HEK293 (cell line): ENCODE data around the gene CREB5.

ENCODE experiments used
- GLIS1 ChIP-seq: fragments of 450-650 bp; formaldehyde crosslinking; IDR thresholded peaks from 2 replicates; pipeline ENCODE4 v1.5.1; 2016; ENCODE audit warnings: missing biosample characterization, missing genetic modification characterization
- KLF10 ChIP-seq: fragments of 450-650 bp; IDR thresholded peaks from 2 replicates; pipeline ENCODE4 v1.5.1; 2018; ENCODE audit warnings: missing biosample characterization, mild to moderate bottlenecking, missing genetic modification characterization
- KLF9 ChIP-seq: fragments of 450-650 bp; formaldehyde crosslinking; IDR thresholded peaks from 2 replicates; pipeline ENCODE4 v1.5.1; 2016; ENCODE audit warnings: missing biosample characterization, missing genetic modification characterization, low read depth
- MZF1 ChIP-seq: fragments of 450-650 bp; formaldehyde crosslinking; IDR thresholded peaks from 2 replicates; pipeline ENCODE4 v1.5.1; 2017; ENCODE audit warnings: missing biosample characterization, missing genetic modification characterization, borderline replicate concordance
- PRDM1 ChIP-seq: fragments of 450-650 bp; formaldehyde crosslinking; IDR thresholded peaks from 2 replicates; pipeline ENCODE4; 2016; ENCODE audit warnings: missing biosample characterization, missing genetic modification characterization
- REPIN1 ChIP-seq: fragments of 450-650 bp; formaldehyde crosslinking; IDR thresholded peaks from 2 replicates; pipeline ENCODE4 v1.5.1; 2017; ENCODE audit warnings: missing biosample characterization, missing genetic modification characterization, low read depth
- SETDB1 ChIP-seq: IDR thresholded peaks from one replicate; pipeline ENCODE4 v1.6.1; 2017; ENCODE audit warnings: mild to moderate bottlenecking, low read length, moderate library complexity, mixed read lengths; ENCODE audit not compliant: insufficient read length
- ZBTB21 ChIP-seq: fragments of 450-650 bp; formaldehyde crosslinking; IDR thresholded peaks from 2 replicates; pipeline ENCODE4 v1.5.1; 2017; ENCODE audit warnings: missing biosample characterization, missing genetic modification characterization
- ZBTB8A ChIP-seq: fragments of 450-650 bp; formaldehyde crosslinking; IDR thresholded peaks from 2 replicates; pipeline ENCODE4 v1.5.1; 2016; ENCODE audit warnings: missing biosample characterization, missing genetic modification characterization
- ZNF157 ChIP-seq: fragments of 450-650 bp; formaldehyde crosslinking; IDR thresholded peaks from 2 replicates; pipeline ENCODE4 v1.5.1; 2016; ENCODE audit warnings: missing biosample characterization, missing genetic modification characterization
- ZNF16 ChIP-seq: fragments of 450-650 bp; formaldehyde crosslinking; IDR thresholded peaks from 2 replicates; pipeline ENCODE4 v1.5.1; 2016; ENCODE audit warnings: low read depth, missing biosample characterization, missing genetic modification characterization
- ZNF19 ChIP-seq: fragments of 450-650 bp; formaldehyde crosslinking; IDR thresholded peaks from 2 replicates; pipeline ENCODE4; 2016; ENCODE audit warnings: missing biosample characterization, missing genetic modification characterization, low read depth
- ZNF223 ChIP-seq: fragments of 450-650 bp; formaldehyde crosslinking; IDR thresholded peaks from 2 replicates; pipeline ENCODE4 v1.5.1; 2016; ENCODE audit warnings: missing biosample characterization, missing genetic modification characterization
- ZNF23 ChIP-seq: fragments of 450-650 bp; formaldehyde crosslinking; IDR thresholded peaks from 2 replicates; pipeline ENCODE4 v1.5.1; 2016; ENCODE audit warnings: missing biosample characterization, missing genetic modification characterization, borderline replicate concordance
- ZNF274 ChIP-seq, 2 experiments: fragments of 200-500 bp in 1 of 2; fragments of 450-650 bp in 1 of 2; sonication (Bioruptor generic) in 1 of 2; formaldehyde crosslinking in 1 of 2; IDR thresholded peaks; 2 replicates each; pipeline versions ENCODE4 v1.5.1 to v1.6.1; 2014 to 2016; ENCODE audit warnings: borderline replicate concordance in 1 of 2, inconsistent platforms in 1 of 2, low read length in 1 of 2, missing biosample characterization in 1 of 2, missing genetic modification characterization in 1 of 2
- ZNF292 ChIP-seq: fragments of 450-650 bp; formaldehyde crosslinking; IDR thresholded peaks from 2 replicates; pipeline ENCODE4 v1.5.1; 2016; ENCODE audit warnings: low read depth, missing biosample characterization, missing genetic modification characterization, borderline replicate concordance
- ZNF558 ChIP-seq: fragments of 450-650 bp; formaldehyde crosslinking; IDR thresholded peaks from 2 replicates; pipeline ENCODE4 v1.5.1; 2016; ENCODE audit warnings: missing biosample characterization, missing genetic modification characterization
- ZNF585B ChIP-seq: fragments of 450-650 bp; formaldehyde crosslinking; IDR thresholded peaks from 2 replicates; pipeline ENCODE4 v1.5.1; 2016; ENCODE audit warnings: missing biosample characterization, missing genetic modification characterization
- ZNF629 ChIP-seq: fragments of 450-650 bp; formaldehyde crosslinking; IDR thresholded peaks from 2 replicates; pipeline ENCODE4 v1.5.1; 2017; ENCODE audit warnings: missing biosample characterization, missing genetic modification characterization
- ZNF654 ChIP-seq: fragments of 450-650 bp; formaldehyde crosslinking; IDR thresholded peaks from 2 replicates; pipeline ENCODE4 v1.5.1; 2016; ENCODE audit warnings: low read depth, missing biosample characterization, missing genetic modification characterization
- ZNF747 ChIP-seq: fragments of 450-650 bp; formaldehyde crosslinking; IDR thresholded peaks from 2 replicates; pipeline ENCODE4 v1.5.1; 2016; ENCODE audit warnings: missing biosample characterization, missing genetic modification characterization
- ZNF777 ChIP-seq: fragments of 450-650 bp; formaldehyde crosslinking; IDR thresholded peaks from 2 replicates; pipeline ENCODE4 v1.5.1; 2017; ENCODE audit warnings: missing biosample characterization, missing genetic modification characterization, borderline replicate concordance
- ZXDB ChIP-seq: fragments of 450-650 bp; formaldehyde crosslinking; IDR thresholded peaks from 2 replicates; pipeline ENCODE4 v1.5.1; 2016; ENCODE audit warnings: missing biosample characterization, missing genetic modification characterization
- TF ChIP-seq, protein P1 (sequence below): fragments of 450-650 bp; formaldehyde crosslinking; optimal IDR thresholded peaks from 2 replicates; pipeline ENCODE3; 2016; ENCODE audit warnings: missing biosample characterization, mild to moderate bottlenecking, missing genetic modification characterization
- TF ChIP-seq, protein P2 (sequence below): fragments of 450-650 bp; formaldehyde crosslinking; IDR thresholded peaks from 2 replicates; pipeline ENCODE4 v1.5.1; 2016; ENCODE audit warnings: missing biosample characterization, missing genetic modification characterization, low read depth
- TF ChIP-seq, protein P3 (sequence below): IDR thresholded peaks from 2 replicates; pipeline ENCODE4 v1.6.1; 2011; ENCODE audit warnings: mild to moderate bottlenecking, low read depth, low read length, borderline replicate concordance
- TF ChIP-seq, protein P4 (sequence below): fragments of 450-650 bp; formaldehyde crosslinking; IDR thresholded peaks from 2 replicates; pipeline ENCODE4 v1.5.1; 2016; ENCODE audit warnings: missing biosample characterization, missing genetic modification characterization
- TF ChIP-seq, protein P5 (sequence below): fragments of 450-650 bp; formaldehyde crosslinking; IDR thresholded peaks from 2 replicates; pipeline ENCODE4 v1.5.1; 2016; ENCODE audit warnings: missing biosample characterization, missing genetic modification characterization
- TF ChIP-seq, protein P6 (sequence below): fragments of 450-650 bp; formaldehyde crosslinking; IDR thresholded peaks from 2 replicates; pipeline ENCODE4 v1.5.1; 2016; ENCODE audit warnings: missing biosample characterization, missing genetic modification characterization

Gene CREB5

GRCh38 chr7:28621369-28621841 lies 209.1 kb downstream of the CREB5 start (continued):
- TF ChIP-seq ZBTB21 (tag by site-specific recombination), result peak; percentile 34
- no peak for TF ChIP-seq ZNF16 (tag by site-specific recombination)
- TF ChIP-seq ZNF19 (tag by site-specific recombination), result no peak
- no peak for TF ChIP-seq MZF1 (tag by site-specific recombination)
- no peak for TF ChIP-seq ZNF558 (tag by site-specific recombination)
- no peak for TF ChIP-seq ZNF157 (tag by site-specific recombination)
- TF ChIP-seq, protein P1, sequence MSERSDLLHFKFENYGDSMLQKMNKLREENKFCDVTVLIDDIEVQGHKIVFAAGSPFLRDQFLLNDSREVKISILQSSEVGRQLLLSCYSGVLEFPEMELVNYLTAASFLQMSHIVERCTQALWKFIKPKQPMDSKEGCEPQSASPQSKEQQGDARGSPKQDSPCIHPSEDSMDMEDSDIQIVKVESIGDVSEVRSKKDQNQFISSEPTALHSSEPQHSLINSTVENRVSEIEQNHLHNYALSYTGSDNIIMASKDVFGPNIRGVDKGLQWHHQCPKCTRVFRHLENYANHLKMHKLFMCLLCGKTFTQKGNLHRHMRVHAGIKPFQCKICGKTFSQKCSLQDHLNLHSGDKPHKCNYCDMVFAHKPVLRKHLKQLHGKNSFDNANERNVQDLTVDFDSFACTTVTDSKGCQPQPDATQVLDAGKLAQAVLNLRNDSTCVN, result no peak
- TF ChIP-seq, protein P2, sequence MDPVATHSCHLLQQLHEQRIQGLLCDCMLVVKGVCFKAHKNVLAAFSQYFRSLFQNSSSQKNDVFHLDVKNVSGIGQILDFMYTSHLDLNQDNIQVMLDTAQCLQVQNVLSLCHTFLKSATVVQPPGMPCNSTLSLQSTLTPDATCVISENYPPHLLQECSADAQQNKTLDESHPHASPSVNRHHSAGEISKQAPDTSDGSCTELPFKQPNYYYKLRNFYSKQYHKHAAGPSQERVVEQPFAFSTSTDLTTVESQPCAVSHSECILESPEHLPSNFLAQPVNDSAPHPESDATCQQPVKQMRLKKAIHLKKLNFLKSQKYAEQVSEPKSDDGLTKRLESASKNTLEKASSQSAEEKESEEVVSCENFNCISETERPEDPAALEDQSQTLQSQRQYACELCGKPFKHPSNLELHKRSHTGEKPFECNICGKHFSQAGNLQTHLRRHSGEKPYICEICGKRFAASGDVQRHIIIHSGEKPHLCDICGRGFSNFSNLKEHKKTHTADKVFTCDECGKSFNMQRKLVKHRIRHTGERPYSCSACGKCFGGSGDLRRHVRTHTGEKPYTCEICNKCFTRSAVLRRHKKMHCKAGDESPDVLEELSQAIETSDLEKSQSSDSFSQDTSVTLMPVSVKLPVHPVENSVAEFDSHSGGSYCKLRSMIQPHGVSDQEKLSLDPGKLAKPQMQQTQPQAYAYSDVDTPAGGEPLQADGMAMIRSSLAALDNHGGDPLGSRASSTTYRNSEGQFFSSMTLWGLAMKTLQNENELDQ (tag by site-specific recombination), result no peak
- TF ChIP-seq KLF10 (tag by site-specific recombination), result 0 out of 2 replicates have a peak, but pooled peaks have one; percentile 15
- no peak for TF ChIP-seq PRDM1 (tag by site-specific recombination)
- TF ChIP-seq ZNF585B (tag by site-specific recombination), result no peak
- TF ChIP-seq, protein P3, sequence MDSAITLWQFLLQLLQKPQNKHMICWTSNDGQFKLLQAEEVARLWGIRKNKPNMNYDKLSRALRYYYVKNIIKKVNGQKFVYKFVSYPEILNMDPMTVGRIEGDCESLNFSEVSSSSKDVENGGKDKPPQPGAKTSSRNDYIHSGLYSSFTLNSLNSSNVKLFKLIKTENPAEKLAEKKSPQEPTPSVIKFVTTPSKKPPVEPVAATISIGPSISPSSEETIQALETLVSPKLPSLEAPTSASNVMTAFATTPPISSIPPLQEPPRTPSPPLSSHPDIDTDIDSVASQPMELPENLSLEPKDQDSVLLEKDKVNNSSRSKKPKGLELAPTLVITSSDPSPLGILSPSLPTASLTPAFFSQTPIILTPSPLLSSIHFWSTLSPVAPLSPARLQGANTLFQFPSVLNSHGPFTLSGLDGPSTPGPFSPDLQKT, result no peak
- TF ChIP-seq ZNF747 (tag by site-specific recombination), result no peak
- TF ChIP-seq, protein P4, sequence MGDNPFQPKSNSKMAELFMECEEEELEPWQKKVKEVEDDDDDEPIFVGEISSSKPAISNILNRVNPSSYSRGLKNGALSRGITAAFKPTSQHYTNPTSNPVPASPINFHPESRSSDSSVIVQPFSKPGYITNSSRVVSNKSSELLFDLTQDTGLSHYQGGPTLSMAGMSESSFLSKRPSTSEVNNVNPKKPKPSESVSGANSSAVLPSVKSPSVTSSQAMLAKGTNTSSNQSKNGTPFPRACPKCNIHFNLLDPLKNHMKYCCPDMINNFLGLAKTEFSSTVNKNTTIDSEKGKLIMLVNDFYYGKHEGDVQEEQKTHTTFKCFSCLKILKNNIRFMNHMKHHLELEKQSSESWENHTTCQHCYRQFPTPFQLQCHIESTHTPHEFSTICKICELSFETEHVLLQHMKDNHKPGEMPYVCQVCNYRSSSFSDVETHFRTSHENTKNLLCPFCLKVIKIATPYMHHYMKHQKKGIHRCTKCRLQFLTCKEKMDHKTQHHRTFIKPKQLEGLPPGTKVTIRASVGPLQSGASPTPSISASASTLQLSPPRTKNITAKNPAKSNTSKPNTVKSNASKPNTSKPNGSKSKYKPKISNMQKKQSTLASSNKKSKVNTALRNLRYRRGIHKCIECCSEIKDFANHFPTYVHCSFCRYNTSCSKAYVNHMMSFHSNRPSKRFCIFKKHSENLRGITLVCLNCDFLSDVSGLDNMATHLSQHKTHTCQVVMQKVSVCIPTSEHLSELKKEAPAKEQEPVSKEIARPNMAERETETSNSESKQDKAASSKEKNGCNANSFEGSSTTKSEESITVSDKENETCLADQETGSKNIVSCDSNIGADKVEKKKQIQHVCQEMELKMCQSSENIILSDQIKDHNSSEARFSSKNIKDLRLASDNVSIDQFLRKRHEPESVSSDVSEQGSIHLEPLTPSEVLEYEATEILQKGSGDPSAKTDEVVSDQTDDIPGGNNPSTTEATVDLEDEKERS (tag by site-specific recombination), result no peak
- no peak for TF ChIP-seq KLF9 (tag by site-specific recombination)
- TF ChIP-seq ZNF23 (tag by site-specific recombination), result no peak
- TF ChIP-seq ZNF292, result no peak
- no peak for TF ChIP-seq ZBTB8A (tag by site-specific recombination)
- no peak for TF ChIP-seq REPIN1 (tag by site-specific recombination)
- TF ChIP-seq, protein P5, sequence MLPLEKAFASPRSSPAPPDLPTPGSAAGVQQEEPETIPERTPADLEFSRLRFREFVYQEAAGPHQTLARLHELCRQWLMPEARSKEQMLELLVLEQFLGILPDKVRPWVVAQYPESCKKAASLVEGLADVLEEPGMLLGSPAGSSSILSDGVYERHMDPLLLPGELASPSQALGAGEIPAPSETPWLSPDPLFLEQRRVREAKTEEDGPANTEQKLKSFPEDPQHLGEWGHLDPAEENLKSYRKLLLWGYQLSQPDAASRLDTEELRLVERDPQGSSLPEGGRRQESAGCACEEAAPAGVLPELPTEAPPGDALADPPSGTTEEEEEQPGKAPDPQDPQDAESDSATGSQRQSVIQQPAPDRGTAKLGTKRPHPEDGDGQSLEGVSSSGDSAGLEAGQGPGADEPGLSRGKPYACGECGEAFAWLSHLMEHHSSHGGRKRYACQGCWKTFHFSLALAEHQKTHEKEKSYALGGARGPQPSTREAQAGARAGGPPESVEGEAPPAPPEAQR (tag by site-specific recombination), result no peak
- TF ChIP-seq ZNF274 (IDR thresholded peaks at IDR 0.05; ENCODE audit: low read length), result no peak
- TF ChIP-seq ZNF274 (tag by site-specific recombination; IDR thresholded peaks at IDR 0.05; ENCODE audit: borderline replicate concordance), result no peak
- TF ChIP-seq ZNF629 (tag by site-specific recombination), result peak; percentile 86
- TF ChIP-seq, protein P6, sequence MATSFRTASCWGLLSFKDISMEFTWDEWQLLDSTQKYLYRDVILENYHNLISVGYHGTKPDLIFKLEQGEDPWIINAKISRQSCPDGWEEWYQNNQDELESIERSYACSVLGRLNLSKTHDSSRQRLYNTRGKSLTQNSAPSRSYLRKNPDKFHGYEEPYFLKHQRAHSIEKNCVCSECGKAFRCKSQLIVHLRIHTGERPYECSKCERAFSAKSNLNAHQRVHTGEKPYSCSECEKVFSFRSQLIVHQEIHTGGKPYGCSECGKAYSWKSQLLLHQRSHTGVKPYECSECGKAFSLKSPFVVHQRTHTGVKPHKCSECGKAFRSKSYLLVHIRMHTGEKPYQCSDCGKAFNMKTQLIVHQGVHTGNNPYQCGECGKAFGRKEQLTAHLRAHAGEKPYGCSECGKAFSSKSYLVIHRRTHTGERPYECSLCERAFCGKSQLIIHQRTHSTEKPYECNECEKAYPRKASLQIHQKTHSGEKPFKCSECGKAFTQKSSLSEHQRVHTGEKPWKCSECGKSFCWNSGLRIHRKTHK (tag by site-specific recombination), result no peak
- no peak for TF ChIP-seq ZXDB (tag by site-specific recombination)
- TF ChIP-seq GLIS1, result no peak
- no peak for TF ChIP-seq ZNF223 (tag by site-specific recombination)
- TF ChIP-seq ZNF654 (tag by site-specific recombination), result no peak
- TF ChIP-seq ZNF777 (tag by site-specific recombination), result no peak
- TF ChIP-seq SETDB1, result no peak
